Astrocyte of the cerebellum (primary cell): ENCODE measurements around the gene CCDC60.

Source experiments
- DNase-seq: peaks from one replicate; pipeline ENCODE4 v3.0.0-alpha.2; 2011; ENCODE audit warnings: low read depth
- H3K4me3 ChIP-seq: 2 replicates; pipeline ENCODE4 v1.5.1; 2011; ENCODE audit warnings: mild to moderate bottlenecking, low read depth, low read length, moderate library complexity
- in situ Hi-C: cut with HindIII; loops from 2 replicates; pipeline ENCODE4 v1.10.0; 2017; ENCODE audit warnings: low sequenced_read_pairs
- TF ChIP-seq, protein P1 (sequence below): IDR thresholded peaks from 2 replicates; pipeline ENCODE4 v1.5.1; 2012; ENCODE audit warnings: low read length, low read depth, moderate library complexity, mild to moderate bottlenecking; ENCODE audit errors: missing control alignments

CCDC60 gene, protein sequence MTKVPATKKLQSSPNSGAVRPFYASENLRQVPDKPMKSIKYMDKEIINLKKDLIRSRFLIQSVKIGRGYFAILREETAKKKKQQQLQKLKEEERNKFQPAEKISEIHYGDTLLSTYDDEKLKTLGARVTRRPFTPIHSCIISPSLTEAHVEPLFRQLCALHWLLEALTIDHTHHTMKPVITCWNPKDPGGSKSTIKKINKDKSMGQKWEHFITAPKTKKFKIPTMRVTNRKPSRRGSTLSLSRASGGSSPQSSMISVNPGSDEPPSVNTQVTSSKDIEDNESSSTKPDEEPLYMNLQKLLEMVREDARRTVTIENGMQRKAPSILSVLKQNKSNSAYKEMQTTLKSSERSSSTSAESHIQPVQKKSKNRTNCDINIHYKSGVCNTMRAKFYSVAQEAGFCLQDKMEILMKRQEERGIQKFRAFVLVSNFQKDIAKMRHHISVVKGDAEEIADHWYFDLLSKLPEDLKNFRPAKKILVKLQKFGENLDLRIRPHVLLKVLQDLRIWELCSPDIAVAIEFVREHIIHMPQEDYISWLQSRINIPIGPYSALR

DNA sequence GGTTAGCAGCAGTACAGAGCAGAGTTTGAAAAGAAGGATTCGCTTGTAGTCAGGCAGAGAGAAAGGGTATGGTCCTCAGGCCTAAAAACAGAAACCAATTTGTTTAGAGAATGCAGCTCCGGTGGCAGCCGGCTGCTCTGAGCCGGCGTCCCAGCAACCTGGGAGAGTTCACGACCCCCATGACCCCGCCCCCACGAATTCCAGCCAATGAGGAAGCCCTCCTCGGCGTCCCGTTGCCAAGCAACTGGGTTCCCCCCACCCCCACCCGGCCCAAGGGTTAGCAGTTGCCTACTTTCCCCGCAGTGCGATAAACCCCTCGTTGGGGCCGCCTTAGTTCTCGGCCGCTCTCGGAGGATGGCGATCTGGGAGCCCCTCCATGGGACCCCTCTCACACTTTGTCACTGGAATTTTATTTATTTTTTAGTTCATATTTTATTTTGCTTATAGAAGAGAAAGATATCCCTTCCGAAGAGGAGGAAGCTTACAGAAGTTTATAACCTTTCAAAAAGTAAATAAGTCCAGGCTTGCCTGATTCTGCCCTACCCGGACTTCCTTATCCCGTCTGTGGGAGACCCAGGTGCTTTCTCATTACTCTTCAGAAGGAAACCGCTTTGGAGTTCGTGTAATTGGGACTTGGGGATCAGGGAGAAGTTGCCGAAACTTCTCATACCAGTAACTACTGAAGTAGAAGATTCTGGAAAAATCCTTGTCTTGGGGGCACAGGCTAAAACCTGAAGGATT lies at the start of gene CCDC60:
TSS of gene CCDC60 (plus strand) at position 300 of the 741 bp plus-strand sequence. CDS start 448 bp downstream, outside the sequence.
- no peak for DNase-seq
- H3K4me3 ChIP-seq = no peak within 1 kb of the TSS
- TF ChIP-seq, protein P1, sequence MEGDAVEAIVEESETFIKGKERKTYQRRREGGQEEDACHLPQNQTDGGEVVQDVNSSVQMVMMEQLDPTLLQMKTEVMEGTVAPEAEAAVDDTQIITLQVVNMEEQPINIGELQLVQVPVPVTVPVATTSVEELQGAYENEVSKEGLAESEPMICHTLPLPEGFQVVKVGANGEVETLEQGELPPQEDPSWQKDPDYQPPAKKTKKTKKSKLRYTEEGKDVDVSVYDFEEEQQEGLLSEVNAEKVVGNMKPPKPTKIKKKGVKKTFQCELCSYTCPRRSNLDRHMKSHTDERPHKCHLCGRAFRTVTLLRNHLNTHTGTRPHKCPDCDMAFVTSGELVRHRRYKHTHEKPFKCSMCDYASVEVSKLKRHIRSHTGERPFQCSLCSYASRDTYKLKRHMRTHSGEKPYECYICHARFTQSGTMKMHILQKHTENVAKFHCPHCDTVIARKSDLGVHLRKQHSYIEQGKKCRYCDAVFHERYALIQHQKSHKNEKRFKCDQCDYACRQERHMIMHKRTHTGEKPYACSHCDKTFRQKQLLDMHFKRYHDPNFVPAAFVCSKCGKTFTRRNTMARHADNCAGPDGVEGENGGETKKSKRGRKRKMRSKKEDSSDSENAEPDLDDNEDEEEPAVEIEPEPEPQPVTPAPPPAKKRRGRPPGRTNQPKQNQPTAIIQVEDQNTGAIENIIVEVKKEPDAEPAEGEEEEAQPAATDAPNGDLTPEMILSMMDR = no peak
- in situ Hi-C loops = no loop called here

DNA sequence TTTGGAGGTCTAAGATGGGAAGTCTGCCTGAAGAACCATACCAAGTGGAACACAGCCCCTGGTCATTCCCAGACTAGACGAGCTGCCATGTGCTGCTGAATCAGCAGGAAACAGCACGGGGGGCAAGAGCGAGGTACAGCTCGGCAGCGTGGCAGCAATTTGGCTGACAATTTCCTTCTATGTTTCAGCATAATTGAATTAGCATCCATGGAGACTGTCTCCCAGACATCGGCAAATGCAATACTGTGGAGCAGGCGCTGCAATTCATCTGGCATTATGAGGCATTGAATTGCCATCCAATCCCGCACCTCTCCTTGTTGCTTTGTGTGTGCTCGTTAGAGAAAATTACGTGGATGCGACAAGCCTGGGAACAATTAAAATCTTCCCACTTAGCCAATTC lies 46.0 kb upstream of the CCDC60 start:
- no peak overlapping the region for H3K4me3 ChIP-seq
- TF ChIP-seq, protein P1 = no peak
- in situ Hi-C loops = no loop called here
- DNase-seq = no peak

DNA sequence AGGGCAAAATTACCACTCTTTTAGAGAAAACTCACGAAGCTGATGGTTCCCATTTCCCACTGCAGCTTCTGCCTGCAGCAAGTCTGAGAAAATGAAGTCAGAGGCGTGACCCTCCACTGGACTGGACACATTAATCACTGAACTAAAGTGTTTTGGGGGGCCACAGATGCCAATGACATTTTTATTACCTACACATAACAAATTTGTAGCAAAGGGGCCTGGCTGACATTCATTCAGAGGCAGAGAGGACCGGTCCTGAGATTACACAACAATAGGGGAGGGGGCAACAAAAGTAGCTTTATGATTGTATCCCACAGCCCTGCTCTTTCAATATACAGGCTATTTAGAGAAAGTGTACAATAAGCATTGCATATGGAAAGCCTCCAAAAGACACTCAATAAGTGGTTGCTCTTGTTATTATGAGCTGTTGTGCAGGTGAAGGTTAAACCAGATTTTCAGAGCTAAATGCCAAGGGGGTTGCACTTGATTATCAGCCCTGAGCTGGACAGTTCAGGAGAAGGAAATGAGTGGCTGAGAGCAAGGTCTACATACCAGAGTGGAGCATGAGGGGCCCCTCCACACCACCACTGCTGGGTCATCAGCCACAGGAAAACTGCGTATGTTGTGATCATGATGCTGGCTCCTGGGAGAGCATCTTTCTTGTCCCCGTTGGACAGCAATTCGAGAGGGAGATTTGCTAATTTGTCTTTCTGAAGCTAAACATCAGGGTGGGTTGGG lies 41.5 kb upstream of the CCDC60 start:
- in situ Hi-C loops = no loop called here

DNA sequence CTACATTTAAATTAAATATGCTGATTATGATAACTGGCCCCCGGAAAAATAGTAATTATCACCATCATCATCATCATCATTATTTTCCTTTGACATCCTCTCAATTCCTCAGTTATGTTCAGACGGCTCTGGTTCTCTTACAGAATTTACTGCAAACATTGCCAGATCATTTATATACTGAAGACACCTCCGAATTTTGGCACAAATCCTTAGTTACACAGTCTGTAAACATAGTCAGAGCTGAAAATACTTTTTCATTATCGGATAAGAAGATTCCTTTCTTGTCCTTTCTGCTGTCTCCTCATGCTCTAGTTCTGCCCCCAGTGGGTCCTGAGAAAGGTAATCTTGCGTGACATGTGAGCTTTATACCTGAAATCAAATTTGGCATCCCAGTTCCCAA lies 40.3 kb upstream of the CCDC60 start:
- TF ChIP-seq, protein P1 = no peak

More for the DNA sequence above, 41.5 kb upstream of the CCDC60 start:
- no peak overlapping the region for H3K4me3 ChIP-seq
- TF ChIP-seq, protein P1 = no peak
- no peak for DNase-seq

DNA sequence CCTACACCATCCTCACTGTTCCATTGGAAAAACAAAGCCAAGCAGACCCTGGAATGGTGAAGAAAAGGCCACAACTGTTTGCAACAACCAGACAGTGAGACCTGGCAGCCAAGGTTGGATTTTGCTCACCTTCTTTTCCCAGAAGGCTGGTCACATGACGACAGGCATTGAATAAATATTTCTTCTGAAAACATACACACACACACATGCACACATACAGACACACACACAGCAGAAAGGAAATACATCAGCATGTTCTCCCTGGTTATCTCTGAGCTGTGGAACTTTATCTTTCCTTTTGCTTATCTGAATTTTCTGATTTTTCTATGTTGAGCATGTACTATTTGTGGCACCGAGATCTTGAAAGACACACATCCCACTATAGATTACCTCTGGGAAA lies 38.0 kb upstream of the CCDC60 start:
- in situ Hi-C loops = no loop called here
- TF ChIP-seq, protein P1 = no peak
- no peak for DNase-seq
- H3K4me3 ChIP-seq = no peak overlapping the region

More for the DNA sequence above, 40.3 kb upstream of the CCDC60 start:
- in situ Hi-C loops = no loop called here
- DNase-seq = no peak
- H3K4me3 ChIP-seq = no peak overlapping the region

DNA sequence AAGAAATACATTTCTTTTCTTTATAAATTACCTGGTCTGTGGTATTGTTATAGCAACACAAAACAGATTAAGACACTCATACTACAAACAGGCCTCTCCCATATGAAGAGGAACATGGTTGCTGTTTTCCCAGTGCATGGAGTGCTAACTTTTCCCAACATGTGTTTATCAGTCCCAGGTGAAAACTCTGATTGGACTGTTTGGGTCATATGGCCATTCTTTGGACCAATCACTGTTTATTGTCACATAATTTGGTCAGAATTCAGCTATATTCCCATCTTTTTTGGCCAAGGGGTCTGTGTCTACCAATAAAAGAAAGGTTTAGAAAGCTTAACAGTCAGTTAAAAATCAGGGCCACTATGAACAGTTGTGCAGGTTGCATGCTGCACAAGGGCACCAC lies 35.4 kb upstream of the CCDC60 start:
- DNase-seq = no peak
- H3K4me3 ChIP-seq = no peak overlapping the region
- in situ Hi-C loops = no loop called here
- TF ChIP-seq, protein P1 = no peak
